ENCODE data around the gene OR4N2. TPM values are rescaled to one million over a fixed set of nuclear protein-coding genes. Genes with fewer than 3 reads are reported as not detected.
"Not testable (repeated sequence)": the region's sequence is repeated elsewhere in the genome, so short reads cannot be mapped to it uniquely, and the experiment has no call there.

Gene OR4N2
- total RNA-seq, 1 donor from 2014 or later, result not detected

GRCh38 chr14:19834203-19834848 is 30.8 kb downstream of the OR4N2 start:
- DNase-seq (ENCODE audit: extremely low read depth, low read depth, low spot score), result not testable (repeated sequence)

GRCh38 chr14:19838433-19838832 is 34.9 kb downstream of the OR4N2 start:
- DNase-seq (ENCODE audit: extremely low read depth, low read depth, low spot score), result no peak

- no peak for DNase-seq (ENCODE audit: extremely low read depth, low read depth, low spot score)
Measured at GRCh38 chr14:19851365-19851764, 47.8 kb downstream of the OR4N2 start.

- DNase-seq (ENCODE audit: extremely low read depth, low read depth, low spot score), result not testable (repeated sequence)
Measured at GRCh38 chr14:19866061-19866669, 62.6 kb downstream of the OR4N2 start.

GRCh38 chr14:19873178-19873577 is 69.6 kb downstream of the OR4N2 start:
- no peak for DNase-seq (ENCODE audit: extremely low read depth, low read depth, low spot score)

GRCh38 chr14:19874842-19875241 is 71.3 kb downstream of the OR4N2 start, which contains the start of gene OR4K2:
Gene OR4K2, plus strand, starts transcription at chr14:19875142. Its CDS starts 1,126 bp downstream, at chr14:19876268.
- no peak for DNase-seq (ENCODE audit: extremely low read depth, low read depth, low spot score)

- no peak for DNase-seq (ENCODE audit: extremely low read depth, low read depth, low spot score)
Measured at GRCh38 chr14:19878029-19878642, 74.6 kb downstream of the OR4N2 start.

Other genes with a start within 250 kb of the OR4N2 start
- not detected in 2 replicates for gene OR11H2, start 89.9 kb upstream of the OR4N2 start, total RNA-seq
- gene OR4Q3, start 60.2 kb upstream of the OR4N2 start, total RNA-seq, result not detected in 2 replicates
- not detected in 2 replicates for gene OR4M1, start 30.3 kb upstream of the OR4N2 start, total RNA-seq
- gene OR4K2, start 71.4 kb downstream of the OR4N2 start, total RNA-seq, result not detected in 2 replicates
- not detected in 2 replicates for gene OR4K5, start 116.8 kb downstream of the OR4N2 start, total RNA-seq
- not detected in 2 replicates for gene OR4K1, start 127.1 kb downstream of the OR4N2 start, total RNA-seq
- gene OR4K15, start 171.8 kb downstream of the OR4N2 start, total RNA-seq, result not detected in 2 replicates
- not detected in 2 replicates for gene OR4Q2, start 198.4 kb downstream of the OR4N2 start, total RNA-seq
- not detected in 2 replicates for gene OR4K14, start 215.5 kb downstream of the OR4N2 start, total RNA-seq
- gene OR4K13, start 232.3 kb downstream of the OR4N2 start, total RNA-seq, result not detected in 2 replicates